Measurements from ENCODE around the gene CALN1.

DNA sequence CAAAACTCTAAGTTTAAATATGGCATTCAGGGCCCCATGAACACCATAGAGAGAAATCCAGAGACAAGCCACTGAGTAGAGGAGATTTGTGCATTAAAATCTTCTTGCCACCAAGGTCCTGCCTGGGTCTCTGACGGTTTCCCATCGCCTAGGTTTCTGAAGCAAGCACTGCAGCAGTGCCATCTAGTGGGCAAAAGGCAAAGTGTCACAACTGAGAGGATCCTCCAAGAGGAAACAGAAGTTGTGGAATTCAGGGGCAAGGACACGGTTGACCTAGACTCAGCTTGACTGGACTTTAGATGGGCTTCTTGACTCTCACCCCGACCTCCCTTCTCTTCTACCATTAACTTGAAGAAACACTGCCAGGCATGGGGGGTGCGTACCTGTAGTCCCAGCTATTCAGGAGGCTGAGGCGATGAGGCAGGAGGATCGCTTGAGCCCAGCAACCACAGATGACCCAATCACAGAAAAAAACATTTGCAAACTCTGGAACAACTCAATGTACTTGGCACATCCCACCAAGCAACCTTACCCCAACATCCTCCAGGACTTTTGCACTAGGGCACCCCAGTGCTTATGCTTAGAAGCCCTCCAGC lies 676.1 kb downstream of the CALN1 start:
- TF ChIP-seq, protein P1, sequence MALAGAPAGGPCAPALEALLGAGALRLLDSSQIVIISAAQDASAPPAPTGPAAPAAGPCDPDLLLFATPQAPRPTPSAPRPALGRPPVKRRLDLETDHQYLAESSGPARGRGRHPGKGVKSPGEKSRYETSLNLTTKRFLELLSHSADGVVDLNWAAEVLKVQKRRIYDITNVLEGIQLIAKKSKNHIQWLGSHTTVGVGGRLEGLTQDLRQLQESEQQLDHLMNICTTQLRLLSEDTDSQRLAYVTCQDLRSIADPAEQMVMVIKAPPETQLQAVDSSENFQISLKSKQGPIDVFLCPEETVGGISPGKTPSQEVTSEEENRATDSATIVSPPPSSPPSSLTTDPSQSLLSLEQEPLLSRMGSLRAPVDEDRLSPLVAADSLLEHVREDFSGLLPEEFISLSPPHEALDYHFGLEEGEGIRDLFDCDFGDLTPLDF (CRISPR knock-in tag; IDR thresholded peaks at IDR 0.05), result no peak
- no peak for TF ChIP-seq POLR2A (conservative IDR thresholded peaks at IDR 0.05)
- no peak for TF ChIP-seq MEIS2 (IDR thresholded peaks at IDR 0.05; ENCODE audit: partially characterized antibody)
- TF ChIP-seq NBN (IDR thresholded peaks at IDR 0.05; ENCODE audit: low read depth), result no peak
- TF ChIP-seq HNRNPH1 (optimal IDR thresholded peaks at IDR 0.05; ENCODE audit: low read depth, low read length), result no peak
- no peak for TF ChIP-seq TBL1XR1 (IDR thresholded peaks at IDR 0.05; ENCODE audit: low read length in 2 of 2)
- TF ChIP-seq NCOR1 (IDR thresholded peaks at IDR 0.05), result no peak
- TF ChIP-seq EGR1 (conservative IDR thresholded peaks at IDR 0.05), result no peak
- no peak for TF ChIP-seq ZNF324 (CRISPR knock-in tag; IDR thresholded peaks at IDR 0.05)
- TF ChIP-seq ATF7 (IDR thresholded peaks at IDR 0.05), result no peak
- no peak for TF ChIP-seq HDAC2 (IDR thresholded peaks at IDR 0.05)
- no peak for TF ChIP-seq PRPF4 (IDR thresholded peaks at IDR 0.05; ENCODE audit: insufficient read depth, low read depth, low read length, poor library complexity, severe bottlenecking)
